HEK293 (cell line): ENCODE data around the gene THBS2.

ENCODE experiments used
- CTCF ChIA-PET: fragments of 350-600 bp; formaldehyde crosslinking; extraction: SDS; loops from one replicate; lab custom pipeline; 2021; ENCODE audit warnings: antibody characterized with exemption; lab: Yijun Ruan, JAX
- POLR2A ChIA-PET: fragments of 300-600 bp; formaldehyde crosslinking; extraction: SDS; loops from one replicate; lab custom pipeline; 2020; ENCODE audit warnings: antibody characterized with exemption, inconsistent platforms; lab: Yijun Ruan, JAX
- H3K27ac ChIP-seq: fragments of 200-500 bp; sonication (Bioruptor generic); 2 replicates; pipeline ENCODE4 v1.5.1; 2014; ENCODE audit warnings: low read depth, low read length, control low read depth, inconsistent platforms; ENCODE audit errors: extremely low read depth
- H3K36me3 ChIP-seq, 2 experiments: fragments of 200-500 bp in 1 of 2; sonication (Bioruptor generic) in 1 of 2; 1 replicate in 1 of 2; 2 replicates in 1 of 2; pipeline ENCODE4 v1.5.1; 2014 to 2017; ENCODE audit warnings: inconsistent platforms in 2 of 2, low read length in 2 of 2; ENCODE audit not compliant: control insufficient read depth in 2 of 2, insufficient read depth in 1 of 2
- H3K4me1 ChIP-seq: fragments of 200-500 bp; sonication (Bioruptor generic); 2 replicates; pipeline ENCODE4 v1.5.1; 2014; ENCODE audit warnings: mild to moderate bottlenecking, low read length, inconsistent platforms; ENCODE audit not compliant: control insufficient read depth, insufficient read depth
- H3K4me3 ChIP-seq: 2 replicates; pipeline ENCODE4 v1.5.1; 2011; ENCODE audit warnings: low read depth, mild to moderate bottlenecking, control low read depth, low read length, moderate library complexity
- H3K9me3 ChIP-seq: fragments of 200-500 bp; sonication (Bioruptor generic); 2 replicates; pipeline ENCODE4 v1.5.1; 2014; ENCODE audit warnings: low read depth, low read length, inconsistent platforms; ENCODE audit not compliant: control insufficient read depth, insufficient read depth
- AEBP2 ChIP-seq: fragments of 450-650 bp; formaldehyde crosslinking; IDR thresholded peaks from 2 replicates; pipeline ENCODE4 v1.5.1; 2016; ENCODE audit warnings: missing biosample characterization, missing genetic modification characterization, borderline replicate concordance
- FEZF1 ChIP-seq: fragments of 450-650 bp; formaldehyde crosslinking; IDR thresholded peaks from 2 replicates; pipeline ENCODE4 v1.5.1; 2016; ENCODE audit warnings: missing biosample characterization, missing genetic modification characterization
- GLI2 ChIP-seq: fragments of 450-650 bp; formaldehyde crosslinking; IDR thresholded peaks from 2 replicates; pipeline ENCODE4; 2017; ENCODE audit warnings: missing biosample characterization, missing genetic modification characterization, low read depth, borderline replicate concordance
- HOXA7 ChIP-seq: sonication (generic); formaldehyde crosslinking; IDR thresholded peaks from 2 replicates; pipeline ENCODE4 v1.8.1; 2022; ENCODE audit warnings: missing genetic modification reagents, borderline replicate concordance
- HOXC10 ChIP-seq: sonication (generic); formaldehyde crosslinking; IDR thresholded peaks from 2 replicates; pipeline ENCODE4 v1.8.1; 2023; ENCODE audit warnings: mild to moderate bottlenecking, missing genetic modification reagents
- HOXD13 ChIP-seq: sonication (generic); formaldehyde crosslinking; IDR thresholded peaks from 2 replicates; pipeline ENCODE4 v1.8.0; 2022; ENCODE audit warnings: missing genetic modification reagents, borderline replicate concordance
- PRDM6 ChIP-seq: fragments of 450-650 bp; formaldehyde crosslinking; IDR thresholded peaks from 2 replicates; pipeline ENCODE4 v1.5.1; 2017; ENCODE audit warnings: missing biosample characterization, missing genetic modification characterization
- ZNF114 ChIP-seq: fragments of 450-650 bp; formaldehyde crosslinking; IDR thresholded peaks from 2 replicates; pipeline ENCODE4 v1.5.0; 2017; ENCODE audit warnings: missing biosample characterization, missing genetic modification characterization
- ZNF133 ChIP-seq: fragments of 450-650 bp; formaldehyde crosslinking; IDR thresholded peaks from 2 replicates; pipeline ENCODE4 v1.5.1; 2016; ENCODE audit warnings: missing biosample characterization, missing genetic modification characterization
- ZNF24 ChIP-seq: fragments of 450-650 bp; formaldehyde crosslinking; IDR thresholded peaks from 2 replicates; pipeline ENCODE4 v1.5.1; 2016; ENCODE audit warnings: missing biosample characterization, missing genetic modification characterization
- ZNF449 ChIP-seq: fragments of 450-650 bp; formaldehyde crosslinking; IDR thresholded peaks from 2 replicates; pipeline ENCODE4 v1.5.1; 2017; ENCODE audit warnings: missing biosample characterization, mild to moderate bottlenecking, missing genetic modification characterization, moderate library complexity
- ZNF510 ChIP-seq: fragments of 450-650 bp; formaldehyde crosslinking; IDR thresholded peaks from 2 replicates; pipeline ENCODE4 v1.5.1; 2018; ENCODE audit warnings: mild to moderate bottlenecking, missing genetic modification characterization, missing biosample characterization; ENCODE audit not compliant: insufficient replicate concordance
- ZNF513 ChIP-seq: fragments of 450-650 bp; IDR thresholded peaks from 2 replicates; pipeline ENCODE4 v1.5.1; 2018; ENCODE audit warnings: missing biosample characterization, missing genetic modification characterization
- ZNF560 ChIP-seq: fragments of 450-650 bp; formaldehyde crosslinking; IDR thresholded peaks from 2 replicates; pipeline ENCODE4 v1.5.1; 2017; ENCODE audit warnings: missing biosample characterization, missing genetic modification characterization, borderline replicate concordance
- ZNF585B ChIP-seq: fragments of 450-650 bp; formaldehyde crosslinking; IDR thresholded peaks from 2 replicates; pipeline ENCODE4 v1.5.1; 2016; ENCODE audit warnings: missing biosample characterization, missing genetic modification characterization
- ZNF626 ChIP-seq: fragments of 450-650 bp; sonication (Bioruptor Pico); formaldehyde crosslinking; IDR thresholded peaks from 2 replicates; pipeline ENCODE4 v1.5.1; 2018; ENCODE audit warnings: missing biosample characterization, missing genetic modification characterization, inconsistent platforms
- ZNF645 ChIP-seq: fragments of 450-650 bp; formaldehyde crosslinking; IDR thresholded peaks from 2 replicates; pipeline ENCODE4; 2016; ENCODE audit warnings: missing biosample characterization, missing genetic modification characterization
- ZSCAN16 ChIP-seq: fragments of 450-650 bp; formaldehyde crosslinking; IDR thresholded peaks from 2 replicates; pipeline ENCODE4 v1.5.1; 2016; ENCODE audit warnings: missing biosample characterization, missing genetic modification characterization

THBS2 gene

GRCh38 chr6:169185692-169186485 is 67.8 kb downstream of the THBS2 start:
- ChIA-PET POLR2A (no interaction called here), CTCF (no interaction called here)
- H3K4me3 ChIP-seq, result no peak overlapping the region
- H3K9me3 ChIP-seq, result no peaks in the 10 kb centered on the region
- H3K36me3 ChIP-seq, result no peaks in the 10 kb centered on the region
- no peaks in the 10 kb centered on the region for H3K4me1 ChIP-seq
- H3K27ac ChIP-seq, result no peak overlapping the region
- TF ChIP-seq HOXA7 (CRISPR knock-in tag) (no peak), ZNF626 (tag by site-specific recombination) (no peak), ZNF114 (no peak), FEZF1 (tag by site-specific recombination) (no peak)
- TF ChIP-seq, all 188 proteins: peak for 0

GRCh38 chr6:169185011-169185521 is 68.6 kb downstream of the THBS2 start:
- no peak overlapping the region for H3K27ac ChIP-seq
- ChIA-PET CTCF (no interaction called here), POLR2A (no interaction called here)
- TF ChIP-seq ZNF585B (tag by site-specific recombination) (no peak), ZSCAN16 (tag by site-specific recombination) (no peak), ZNF510 (tag by site-specific recombination) (no peak), PRDM6 (tag by site-specific recombination) (no peak), ZNF513 (no peak), ZNF645 (tag by site-specific recombination) (no peak), HOXD13 (no peak), ZNF560 (tag by site-specific recombination) (no peak), GLI2 (tag by site-specific recombination) (no peak), AEBP2 (tag by site-specific recombination) (no peak), HOXC10 (CRISPR knock-in tag) (no peak)
- no peaks in the 10 kb centered on the region for H3K9me3 ChIP-seq
- no peaks in the 10 kb centered on the region for H3K36me3 ChIP-seq
- H3K4me3 ChIP-seq, result no peak overlapping the region
- no peaks in the 10 kb centered on the region for H3K4me1 ChIP-seq

GRCh38 chr6:169184419-169184818 is 69.2 kb downstream of the THBS2 start:
- Histone ChIP-seq H3K27ac (no peak overlapping the region), H3K4me3 (no peak overlapping the region), H3K9me3 (no peaks in the 10 kb centered on the region), H3K36me3 (no peaks in the 10 kb centered on the region), H3K4me1 (no peaks in the 10 kb centered on the region)
- ChIA-PET CTCF (interaction anchor here (0.7 kb wide), 1 partner anchor 15 kb away, joined by 3 read pairs; no protein-coding TSS in a partner anchor), POLR2A (no interaction called here)
- TF ChIP-seq ZNF133 (no peak), ZNF585B (tag by site-specific recombination) (no peak), ZNF24 (no peak), HOXA7 (CRISPR knock-in tag) (no peak), GLI2 (tag by site-specific recombination) (no peak), ZNF449 (tag by site-specific recombination) (no peak), ZNF645 (tag by site-specific recombination) (no peak)
